HG02610 (cell line): Measurements from ENCODE around the gene NSDHL.

Source experiments
- ATAC-seq: cut with Tn5 transposase; IDR thresholded peaks from one replicate; pipeline ENCODE4 v1.9.1; 2021; ENCODE audit warnings: mild to moderate bottlenecking, moderate library complexity; ENCODE audit not compliant: unreplicated experiment

NSDHL gene

GRCh38 chrX:152910018-152910417, 79.2 kb downstream of the NSDHL start:
- ATAC-seq = peak; percentile 88

- no peak for ATAC-seq
Measured at GRCh38 chrX:152912106-152912505, 81.2 kb downstream of the NSDHL start.

DNA sequence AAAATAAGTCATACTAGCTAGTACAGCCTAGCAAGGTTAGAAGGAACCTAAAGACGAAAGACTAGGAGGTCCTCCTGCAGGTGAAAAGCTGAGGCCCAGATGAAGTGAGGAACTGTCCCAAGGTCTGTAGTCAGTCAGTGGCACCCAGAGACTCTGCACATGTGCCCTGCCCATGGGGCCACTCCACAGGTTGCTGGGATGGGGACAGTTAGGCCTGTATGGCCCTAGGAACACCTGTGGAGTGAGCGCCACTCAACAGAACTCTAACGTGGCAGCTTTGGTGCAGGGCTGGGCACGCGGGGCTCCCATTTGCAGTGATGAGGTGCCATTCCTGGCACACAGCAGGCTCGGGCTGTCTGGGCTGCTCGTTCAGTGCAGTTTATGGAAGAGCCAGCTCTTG, 81.8 kb downstream of the NSDHL start:
- no peak for ATAC-seq

GRCh38 chrX:152913346-152913745, 82.5 kb downstream of the NSDHL start:
- ATAC-seq = no peak

GRCh38 chrX:152913910-152914309, 83.0 kb downstream of the NSDHL start:
- ATAC-seq = no peak

- ATAC-seq = peak; percentile 80
Measured at GRCh38 chrX:152915541-152916241, 84.8 kb downstream of the NSDHL start.

- ATAC-seq = no peak
Measured at GRCh38 chrX:152917656-152918579, 87.1 kb downstream of the NSDHL start.

DNA sequence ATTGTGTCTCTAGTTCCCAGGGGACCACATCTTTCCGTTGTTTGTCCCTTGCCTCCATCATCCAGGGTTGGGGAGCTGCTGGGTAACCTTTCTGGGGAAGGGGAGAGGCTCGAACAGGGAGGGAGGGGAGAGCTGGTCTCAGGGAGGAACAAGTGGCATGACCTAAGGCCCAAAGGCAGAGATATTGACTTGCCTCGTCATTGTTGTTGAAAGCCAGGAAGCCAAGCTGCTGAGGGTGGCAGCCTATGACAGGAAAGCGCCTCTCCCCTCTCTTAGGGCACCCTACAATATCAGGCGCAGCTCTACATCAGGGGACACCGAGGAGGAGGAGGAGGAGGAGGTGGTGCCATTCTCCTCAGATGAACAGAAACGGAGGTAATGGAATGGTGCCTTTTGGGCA, 87.8 kb downstream of the NSDHL start:
- no peak for ATAC-seq
